Articular chondrocyte of knee joint (primary cell): ENCODE results near the gene HSPD1. TPM values are rescaled to one million over a fixed set of nuclear protein-coding genes. Genes with fewer than 3 reads are reported as not detected.

Experiments
- small RNA-seq: library from RNA; depleted of rRNA; stranded (forward); fragments of <200 nt; gene quantifications from one replicate; pipeline ENCODE3, GENCODE V24; 2012
- total RNA-seq: library from RNA; depleted of rRNA; stranded (reverse); fragments of >200 nt; gene quantifications from 2 replicates; pipeline ENCODE4 v1.2.3, GENCODE V29; 2012

Gene HSPD1
- total RNA-seq = 147 and 150 TPM in 2 replicates

DNA sequence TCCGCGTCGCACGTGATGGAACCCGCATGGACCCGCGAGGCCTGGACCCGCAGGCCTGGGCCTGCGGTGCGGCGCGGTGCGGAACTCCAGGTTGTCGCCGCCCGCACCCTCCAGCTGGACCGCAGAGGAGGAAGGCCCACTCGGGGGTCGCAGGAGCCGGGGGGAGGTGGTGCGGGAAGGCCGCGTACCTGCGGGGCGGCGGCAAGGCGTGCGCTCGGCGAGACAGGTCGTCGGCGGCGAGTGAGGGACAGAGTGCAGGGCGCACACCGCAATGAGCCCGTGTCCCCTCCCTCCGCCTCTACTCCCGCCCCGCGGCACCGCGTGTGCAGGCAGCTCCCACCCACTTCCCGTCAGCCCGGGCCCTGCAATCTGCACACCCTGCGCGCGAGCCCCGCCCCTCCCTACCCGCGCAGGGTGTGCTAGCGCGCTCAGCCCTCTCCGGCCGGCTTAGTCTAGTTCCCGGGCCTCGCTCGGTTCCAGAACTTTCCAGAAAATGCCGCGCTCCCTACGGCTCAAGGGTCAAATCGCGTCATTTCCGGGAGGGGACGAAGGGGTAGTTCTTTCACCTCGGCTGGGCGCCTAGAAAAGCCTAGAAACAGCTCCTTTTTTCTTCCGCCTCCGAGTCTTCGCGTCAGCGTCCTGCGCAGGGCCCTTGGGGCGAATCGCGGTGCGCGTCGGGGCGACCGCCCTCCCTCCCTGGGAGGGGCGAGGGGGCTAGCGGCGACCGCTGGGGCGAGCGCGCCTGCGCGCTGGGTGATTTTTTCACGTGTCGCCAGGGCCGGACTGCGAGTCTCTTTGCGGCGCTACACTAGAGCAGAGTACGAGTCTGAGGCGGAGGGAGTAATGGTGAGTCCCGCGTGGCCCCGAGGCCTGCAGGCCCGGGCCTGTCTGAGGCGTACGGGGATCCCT is at the start of gene HSPD1, which contains the start of gene HSPE1:
Gene HSPD1 (minus strand): TSS at position 247 of the 909 bp plus-strand sequence. CDS start 992 bp downstream, outside the sequence.
Gene HSPE1 (plus strand): TSS at position 786 of the 909 bp plus-strand sequence. CDS start 58 bp downstream, at position 844.

DNA sequence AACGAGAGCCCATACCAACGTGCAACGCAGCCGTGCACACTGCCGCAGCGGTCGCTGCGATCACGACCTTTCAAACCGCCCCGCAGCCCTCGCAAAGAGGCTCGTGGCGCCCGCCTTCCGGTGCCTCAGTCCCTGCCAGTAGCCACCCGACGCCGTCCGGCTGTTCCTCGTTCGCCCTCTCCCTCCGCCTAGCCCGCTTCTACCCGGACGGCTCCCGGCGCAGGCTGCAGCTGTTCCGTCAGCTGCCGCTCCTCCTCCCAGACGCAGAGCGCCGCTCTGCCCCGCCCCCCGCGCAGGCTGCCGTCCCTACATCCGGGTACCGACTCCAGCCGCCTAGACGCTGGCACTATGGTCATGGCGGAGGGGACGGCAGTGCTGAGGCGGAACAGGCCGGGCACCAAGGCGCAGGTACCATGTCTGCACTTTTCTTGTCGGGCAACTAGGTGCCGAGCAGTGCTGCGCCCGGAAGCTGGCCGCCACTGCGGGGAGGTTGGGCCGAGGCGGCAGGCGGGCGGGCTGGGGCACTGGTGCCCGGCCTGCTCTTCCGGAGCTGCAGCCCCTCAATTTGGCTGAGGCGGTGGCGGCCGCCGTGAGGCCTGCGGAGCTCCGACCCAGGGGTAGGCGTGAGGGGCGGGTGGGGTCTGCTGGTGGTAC is 16.2 kb upstream of the HSPD1 start, which contains the start of gene MOB4:
Gene MOB4 (plus strand): TSS at position 328 of the 654 bp plus-strand sequence. CDS start 21 bp downstream, at position 349.

DNA sequence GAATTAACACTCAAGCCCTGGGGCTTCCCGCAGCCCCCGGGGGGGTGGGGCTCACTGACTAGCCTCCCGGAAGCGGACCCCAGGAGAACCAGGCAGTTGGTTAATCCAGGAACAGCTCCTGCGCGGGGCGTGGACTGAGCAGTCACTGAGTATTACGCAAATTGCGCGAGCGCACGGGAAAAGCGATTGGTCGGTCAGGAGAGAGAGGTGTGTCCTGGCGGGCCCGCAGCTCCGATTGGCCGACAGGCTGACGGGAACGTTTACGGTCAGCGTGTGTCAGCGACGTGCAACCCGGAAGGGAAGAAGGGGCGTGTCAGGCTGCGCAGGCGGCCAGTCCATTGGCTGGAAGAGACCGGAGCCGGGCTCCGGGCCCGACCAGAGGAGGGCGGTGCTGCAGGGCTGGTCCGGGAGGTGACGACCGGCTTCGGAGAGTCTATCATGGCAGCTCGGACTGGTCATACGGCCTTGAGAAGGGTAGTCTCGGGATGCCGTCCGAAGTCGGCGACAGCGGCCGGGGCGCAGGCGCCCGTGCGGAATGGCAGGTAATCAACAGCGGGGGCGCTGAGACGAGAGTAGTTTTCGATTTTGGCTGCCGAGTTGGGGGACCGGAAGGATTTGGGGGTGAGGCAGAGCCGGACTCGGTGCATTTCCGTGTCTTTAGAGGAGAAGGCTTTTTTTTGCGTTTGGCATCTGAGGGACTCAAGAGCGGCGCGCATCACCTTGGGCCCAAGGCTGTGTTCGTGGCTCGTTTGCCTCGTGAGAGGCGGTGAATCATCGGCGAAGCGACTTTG is 46.3 kb downstream of the HSPD1 start, which contains the start of gene COQ10B:
Gene COQ10B (plus strand): TSS at position 430 of the 791 bp plus-strand sequence. CDS start 9 bp downstream, at position 439.

Small RNAs within 50 kb of the gene (small RNA-seq; reads per million reads assigned to genes)
- gene AC020550.1 (not detected), gene RNU6-1029P (not detected)

Other genes with a start within 250 kb of the HSPD1 start
- 12.4 and 16.9 TPM in 2 replicates for gene ANKRD44, start 189.1 kb downstream of the HSPD1 start, total RNA-seq
- gene SF3B1, start 64.8 kb downstream of the HSPD1 start, total RNA-seq = 279 and 323 TPM in 2 replicates
- gene COQ10B, start 46.3 kb downstream of the HSPD1 start, total RNA-seq = 47.0 and 49.9 TPM in 2 replicates
- 55.3 and 56.0 TPM in 2 replicates for gene HSPE1, start 539 bp upstream of the HSPD1 start, total RNA-seq
- 43.7 and 46.3 TPM in 2 replicates for gene MOB4, start 16.2 kb upstream of the HSPD1 start, total RNA-seq
- gene RFTN2, start 175.7 kb upstream of the HSPD1 start, total RNA-seq = 23.5 and 33.0 TPM in 2 replicates
- gene MARS2, start 205.5 kb upstream of the HSPD1 start, total RNA-seq = 3.1 and 4.1 TPM in 2 replicates